HG03175 (cell line): ENCODE results near the gene DERA.
"Not testable (repeated sequence)": the region's sequence is repeated elsewhere in the genome, so short reads cannot be mapped to it uniquely, and the experiment has no call there.

ENCODE experiments used
- ATAC-seq: cut with Tn5 transposase; IDR thresholded peaks from one replicate; pipeline ENCODE4 v1.9.1; 2021; ENCODE audit warnings: mild to moderate bottlenecking, moderate library complexity; ENCODE audit not compliant: unreplicated experiment

The DERA gene

GRCh38 chr12:15910864-15911721 lies at the start of gene DERA:
TSS of gene DERA (plus strand) at chr12:15911332. CDS start at chr12:15911384, 52 bp downstream.
- peak; percentile 91 for ATAC-seq

- ATAC-seq = no peak
These were observed 49.7 kb upstream of the DERA start for GRCh38 chr12:15861404-15861803.

GRCh38 chr12:15862840-15863239 lies 48.3 kb upstream of the DERA start:
- ATAC-seq = no peak

- ATAC-seq = no peak
These were observed 47.8 kb upstream of the DERA start for GRCh38 chr12:15863372-15863771.

DNA sequence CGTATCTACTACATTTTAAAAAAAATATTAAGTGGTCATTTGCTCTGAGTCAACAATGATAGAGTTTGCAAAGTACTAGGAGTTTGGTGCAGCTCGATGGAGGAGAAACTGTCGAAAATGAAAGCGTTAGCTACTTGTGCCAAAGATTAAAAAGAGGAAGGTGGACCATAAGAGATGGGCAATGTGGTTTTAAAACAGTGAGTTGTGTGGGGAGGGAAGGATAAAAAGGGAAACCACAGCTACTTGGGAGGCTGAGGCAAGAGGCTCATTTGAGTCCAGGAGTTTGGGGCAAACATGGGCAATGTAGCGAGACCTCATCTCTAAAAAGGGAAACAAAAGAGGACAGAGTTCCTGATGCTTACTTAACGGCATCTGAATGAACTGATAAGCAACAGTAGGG lies 47.1 kb upstream of the DERA start:
- peak; percentile 89 for ATAC-seq

- ATAC-seq = no peak
These were observed 42.9 kb upstream of the DERA start for GRCh38 chr12:15868186-15868585.

DNA sequence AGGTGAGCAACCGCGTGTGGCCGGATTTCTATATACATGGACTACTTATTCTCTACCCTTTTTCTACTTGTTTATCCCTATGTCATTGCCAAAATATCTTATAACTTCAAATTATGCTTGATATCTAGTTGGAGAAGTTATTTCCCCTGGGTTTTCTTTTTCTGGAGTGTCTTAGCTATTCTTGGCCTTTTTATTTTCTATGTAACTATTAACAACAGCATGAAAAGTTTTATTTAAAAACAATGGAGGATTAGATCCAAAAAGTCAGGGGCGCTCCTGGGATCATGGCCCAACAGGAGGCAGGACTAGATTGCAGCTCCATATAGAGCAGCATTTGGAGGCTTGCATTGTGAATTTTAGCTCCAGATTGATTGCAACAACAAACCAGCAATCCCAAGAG lies 37.6 kb upstream of the DERA start:
- ATAC-seq = no peak

GRCh38 chr12:15874556-15875145 lies 36.5 kb upstream of the DERA start:
- ATAC-seq = not testable (repeated sequence)

- ATAC-seq = no peak
These were observed 35.3 kb upstream of the DERA start for GRCh38 chr12:15875863-15876262.

DNA sequence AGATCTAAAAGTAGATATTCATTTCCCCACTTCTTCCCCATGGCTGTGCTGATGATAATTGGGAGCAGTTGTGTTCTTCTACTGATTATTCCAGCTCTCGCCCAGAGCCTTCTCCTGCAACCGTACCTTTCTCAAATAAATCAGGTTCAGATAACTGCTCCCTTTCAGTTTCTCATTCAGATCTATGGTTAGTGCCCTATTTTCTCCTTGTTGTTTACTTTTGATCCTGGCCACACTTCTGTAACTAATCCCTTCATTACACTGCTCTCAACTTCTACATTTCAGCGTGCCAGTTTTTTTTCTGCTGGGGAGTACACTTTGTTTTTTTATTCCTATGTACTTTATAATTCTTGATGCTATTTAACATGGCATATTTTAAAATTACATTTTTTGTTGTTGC lies 31.7 kb upstream of the DERA start:
- no peak for ATAC-seq

DNA sequence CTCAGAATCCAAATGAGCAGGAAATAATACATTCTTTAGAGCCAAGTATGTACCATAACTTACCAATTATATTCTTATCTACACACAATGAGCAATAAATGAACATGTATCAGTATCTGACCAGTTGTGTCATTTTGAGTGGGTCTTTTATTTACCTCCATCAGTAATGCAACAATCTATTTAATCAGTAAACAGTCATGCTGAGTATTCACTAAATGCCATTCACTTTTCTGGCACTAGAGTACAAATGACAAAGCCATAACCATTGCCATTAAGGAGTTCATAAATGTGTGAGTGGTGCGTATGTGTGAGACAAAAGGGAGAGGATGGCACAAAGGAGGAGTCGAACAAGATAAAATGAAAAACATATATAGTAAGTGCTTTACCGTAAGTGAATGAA lies 30.4 kb upstream of the DERA start:
- ATAC-seq = no peak

DNA sequence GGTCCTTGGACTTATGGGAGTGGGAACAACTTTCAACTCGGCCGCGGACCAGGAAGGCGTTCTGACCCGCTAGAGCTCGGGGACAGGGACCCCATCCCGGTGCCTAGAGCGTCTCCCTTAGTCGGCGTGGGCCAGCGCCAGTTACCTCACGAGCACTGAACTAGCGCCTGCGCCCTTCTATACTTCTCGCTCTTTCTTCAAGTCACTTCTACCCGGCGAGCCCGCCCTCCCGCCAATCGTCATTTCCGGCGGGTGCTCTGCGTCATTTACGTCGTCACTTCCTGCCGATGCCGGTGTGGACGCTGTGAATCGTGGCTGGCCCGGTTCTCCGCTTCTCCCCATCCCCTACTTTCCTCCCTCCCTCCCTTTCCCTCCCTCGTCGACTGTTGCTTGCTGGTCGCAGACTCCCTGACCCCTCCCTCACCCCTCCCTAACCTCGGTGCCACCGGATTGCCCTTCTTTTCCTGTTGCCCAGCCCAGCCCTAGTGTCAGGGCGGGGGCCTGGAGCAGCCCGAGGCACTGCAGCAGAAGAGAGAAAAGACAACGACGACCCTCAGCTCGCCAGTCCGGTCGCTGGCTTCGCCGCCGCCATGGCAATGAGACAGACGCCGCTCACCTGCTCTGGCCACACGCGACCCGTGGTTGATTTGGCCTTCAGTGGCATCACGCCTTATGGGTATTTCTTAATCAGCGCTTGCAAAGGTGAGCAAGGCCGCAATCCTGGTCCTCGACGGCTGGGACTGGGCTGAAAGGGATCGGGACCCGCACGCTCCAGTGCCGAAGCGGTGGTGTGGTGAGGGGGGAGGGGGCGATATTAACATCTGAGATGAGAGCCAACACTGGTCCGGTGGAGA lies 28.8 kb upstream of the DERA start, which contains the start of gene STRAP:
Gene STRAP (plus strand): TSS at position 270 of the 854 bp plus-strand sequence. CDS start 321 bp downstream, at position 591.
- ATAC-seq = peak; percentile 97

DNA sequence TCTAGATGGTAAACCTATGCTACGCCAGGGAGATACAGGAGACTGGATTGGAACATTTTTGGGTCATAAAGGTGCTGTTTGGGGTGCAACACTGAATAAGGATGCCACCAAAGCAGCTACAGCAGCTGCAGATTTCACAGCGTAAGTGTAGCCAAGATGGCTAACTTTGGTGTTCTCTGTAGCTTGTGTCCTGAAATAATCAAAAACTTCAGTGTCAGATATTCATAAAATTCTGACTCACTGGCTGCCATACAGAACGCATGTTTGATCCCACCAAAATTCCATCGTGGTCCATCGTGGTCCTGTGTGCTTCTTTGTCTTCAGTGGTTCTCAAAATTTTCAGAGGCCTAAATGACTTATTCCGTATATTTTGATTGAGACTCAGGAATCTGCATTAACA lies 27.6 kb upstream of the DERA start:
- no peak for ATAC-seq

DNA sequence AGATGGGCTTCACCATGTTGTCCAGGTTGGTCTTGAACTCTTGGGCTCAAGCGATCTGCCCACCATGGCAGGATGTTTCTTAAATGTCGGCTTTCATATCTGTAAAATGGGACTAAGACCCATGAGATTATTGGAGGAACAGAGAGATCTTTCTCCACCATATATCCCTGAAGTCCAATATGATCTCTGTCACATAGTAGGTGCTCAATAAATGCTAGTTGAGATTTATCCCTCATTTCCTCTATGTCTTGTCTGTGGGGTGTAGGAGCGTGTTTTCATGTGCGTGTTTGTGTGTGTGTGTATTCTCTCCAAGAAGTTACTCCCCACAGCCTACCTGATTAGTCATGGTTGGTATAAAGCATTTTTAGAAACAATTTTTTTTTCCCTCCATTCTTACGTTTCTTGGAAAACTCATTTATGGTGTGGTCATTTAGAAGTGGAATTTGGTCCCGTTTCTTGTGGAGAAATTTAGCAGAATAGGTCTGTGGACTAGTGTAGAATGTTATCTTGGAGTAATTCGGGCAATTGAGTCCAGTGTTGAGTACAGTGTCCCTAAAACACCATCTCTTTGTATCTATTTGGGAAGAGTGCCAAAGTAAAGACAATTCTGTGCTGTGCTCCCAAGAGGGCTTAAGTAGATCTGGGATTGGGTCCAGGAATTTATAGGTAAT lies 24.6 kb upstream of the DERA start:
- no peak for ATAC-seq

DNA sequence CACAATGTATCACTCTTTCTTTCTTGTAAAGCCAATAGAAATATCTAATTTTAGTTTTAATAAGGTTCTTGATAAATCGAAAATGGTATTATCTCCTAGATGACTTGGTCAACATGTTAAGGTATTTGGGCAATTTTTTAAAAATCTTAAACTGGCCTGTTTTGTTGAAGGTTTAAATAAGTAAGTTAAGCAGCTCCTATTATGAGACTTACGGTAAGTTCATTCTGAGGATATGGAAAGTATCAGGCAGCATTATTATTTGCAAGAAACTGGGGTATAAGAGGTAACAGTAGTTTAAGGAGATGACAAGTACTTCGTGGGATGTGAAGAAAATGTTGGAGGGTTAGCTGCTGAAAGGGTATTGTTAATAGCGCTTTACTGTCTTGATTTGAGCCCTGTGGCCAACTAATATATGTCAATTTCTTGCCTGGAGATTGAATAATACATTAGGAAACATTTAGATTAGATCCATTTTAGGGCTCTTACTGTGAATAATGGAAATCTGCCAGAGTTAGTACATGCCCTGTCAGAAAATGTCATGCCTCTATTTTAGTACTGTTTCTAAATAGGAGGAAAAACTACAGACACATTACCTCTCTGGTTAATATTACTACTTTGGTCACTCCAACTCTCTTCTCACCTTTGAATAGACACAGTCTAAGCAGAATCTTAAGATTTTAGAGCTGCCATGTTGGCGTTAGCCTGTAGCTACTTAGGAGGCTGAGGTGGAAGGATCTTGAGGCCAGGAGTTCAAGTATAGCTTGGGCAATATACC lies 23.9 kb upstream of the DERA start:
- no peak for ATAC-seq

DNA sequence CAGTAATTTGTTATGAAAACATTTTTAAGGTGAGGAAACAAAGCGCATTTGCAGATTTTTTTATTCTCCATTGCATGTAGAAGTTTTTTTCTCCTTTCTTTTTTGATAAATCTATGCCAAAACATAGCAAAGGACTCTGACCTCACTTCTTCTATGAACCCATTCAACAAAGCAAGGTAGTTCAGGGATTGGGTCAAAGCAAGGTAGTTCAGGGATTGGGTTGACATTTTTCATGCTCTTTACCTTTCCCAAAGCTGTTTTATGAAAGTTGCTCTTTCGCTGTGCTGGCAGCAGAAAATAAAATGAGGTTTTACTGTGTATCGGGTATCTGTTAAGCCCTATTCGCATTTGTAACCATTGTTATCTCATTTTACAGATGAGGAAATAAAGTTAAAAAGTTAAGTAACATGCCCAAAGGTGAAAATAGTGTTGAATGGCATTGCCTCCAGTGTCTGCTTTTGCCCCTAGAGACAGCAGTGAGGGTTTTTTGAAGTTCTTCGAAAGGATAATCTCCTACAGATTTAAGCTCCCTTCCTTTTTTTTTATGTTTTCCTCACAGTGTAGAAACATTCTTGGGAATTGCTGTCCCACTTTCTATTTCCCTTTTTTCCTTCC lies 18.4 kb upstream of the DERA start:
- ATAC-seq = no peak

DNA sequence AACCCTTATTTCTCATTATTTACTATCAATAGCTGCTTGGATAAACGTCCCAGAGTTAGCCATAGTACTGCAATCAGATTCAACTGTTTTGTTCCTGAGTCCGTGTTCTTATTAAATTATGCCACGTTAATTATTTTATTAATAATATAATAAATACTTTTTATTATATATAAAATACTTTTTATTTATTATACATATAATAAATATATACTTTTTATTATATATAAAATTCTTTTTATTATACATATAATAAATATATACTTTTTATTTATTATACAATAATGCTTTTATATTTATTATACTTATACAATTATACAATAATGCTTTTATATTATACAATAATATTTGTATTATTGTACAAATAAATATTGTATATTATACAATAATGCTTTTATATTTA lies 17.9 kb upstream of the DERA start:
- ATAC-seq = no peak

GRCh38 chr12:15896867-15897266 lies 14.3 kb upstream of the DERA start:
- no peak for ATAC-seq

- no peak for ATAC-seq
These were observed 13.7 kb upstream of the DERA start for GRCh38 chr12:15897433-15897832.
